SK-N-MC (cell line): ENCODE data around the gene C1orf74.

Source experiments
- FOXP2 ChIP-seq: optimal IDR thresholded peaks from 2 replicates; pipeline ENCODE3; 2011; ENCODE audit warnings: mild to moderate bottlenecking, moderate library complexity; ENCODE audit not compliant: insufficient read depth; ENCODE audit errors: extremely low read length, control extremely low read depth
- POLR2AphosphoS5 ChIP-seq: IDR thresholded peaks from 2 replicates; pipeline ENCODE4 v1.6.1; 2012; ENCODE audit warnings: mild to moderate bottlenecking, low read depth, low read length, borderline replicate concordance

GRCh38 chr1:209829716-209830115 lies 45.4 kb upstream of the C1orf74 start:
- TF ChIP-seq POLR2AphosphoS5 (no peak), FOXP2 (no peak)
